Activated B cell treated with CpG ODN at 0.5 μM for 24 hours (primary cell): ENCODE results near the gene MAML3. TPM values are rescaled to one million over a fixed set of nuclear protein-coding genes. Genes with fewer than 3 reads are reported as not detected.
A peak's percentile ranks its signal among the peaks of the same experiment; 100 is the strongest.

Experiments used
- ATAC-seq: fragments of 200-7000 bp; cut with Tn5 transposase; one replicate; pipeline ENCODE4 v1.10.0; 2021; ENCODE audit warnings: low read depth, mild to moderate bottlenecking, moderate library complexity
- CTCF ChIA-PET: fragments of 350-600 bp; sonication (Branson Sonifier 250); formaldehyde crosslinking; loops from one replicate; lab custom pipeline; 2021; ENCODE audit warnings: antibody characterized with exemption; lab: Charles Lee
- POLR2A ChIA-PET: fragments of 350-600 bp; sonication (Branson Sonifier 250); formaldehyde crosslinking; loops from one replicate; lab custom pipeline; 2021; ENCODE audit warnings: antibody characterized with exemption; lab: Charles Lee
- DNase-seq: peaks from one replicate; pipeline ENCODE4 v3.0.0; 2022
- H3K27ac Mint-ChIP-seq: one replicate; pipeline ENCODE4 v1.8.0; 2020; ENCODE audit warnings: mixed read lengths
- H3K27me3 Mint-ChIP-seq: one replicate; pipeline ENCODE4 v1.8.0; 2021; ENCODE audit warnings: mixed read lengths
- H3K36me3 Mint-ChIP-seq: one replicate; pipeline ENCODE4 v1.8.0; 2021; ENCODE audit warnings: low read depth, mixed read lengths
- H3K4me1 Mint-ChIP-seq: one replicate; pipeline ENCODE4 v1.8.0; 2021; ENCODE audit warnings: mixed read lengths
- H3K4me3 Mint-ChIP-seq: one replicate; pipeline ENCODE4 v1.8.0; 2020; ENCODE audit warnings: mild to moderate bottlenecking, mixed read lengths
- H3K9me3 Mint-ChIP-seq: one replicate; pipeline ENCODE4 v1.8.0; 2020; ENCODE audit warnings: mixed read lengths
- intact Hi-C: fragments of 100-400 bp; cut with micrococcal nuclease; formaldehyde crosslinking; loops from one replicate; pipeline ENCODE4 v1.15.1; 2024
- total RNA-seq: library from RNA; stranded (reverse); gene quantifications from 2 replicates; pipeline ENCODE4 v1.2.3, GENCODE V29; 2022
- TF ChIP-seq, protein P1 (sequence below): fragments of 200-600 bp; IDR thresholded peaks from one replicate; pipeline ENCODE4 v1.8.0; 2022; ENCODE audit warnings: antibody characterized with exemption, mild to moderate bottlenecking

MAML3 gene
- total RNA-seq, 1 donor from 2014 or later: 2.6 TPM

DNA sequence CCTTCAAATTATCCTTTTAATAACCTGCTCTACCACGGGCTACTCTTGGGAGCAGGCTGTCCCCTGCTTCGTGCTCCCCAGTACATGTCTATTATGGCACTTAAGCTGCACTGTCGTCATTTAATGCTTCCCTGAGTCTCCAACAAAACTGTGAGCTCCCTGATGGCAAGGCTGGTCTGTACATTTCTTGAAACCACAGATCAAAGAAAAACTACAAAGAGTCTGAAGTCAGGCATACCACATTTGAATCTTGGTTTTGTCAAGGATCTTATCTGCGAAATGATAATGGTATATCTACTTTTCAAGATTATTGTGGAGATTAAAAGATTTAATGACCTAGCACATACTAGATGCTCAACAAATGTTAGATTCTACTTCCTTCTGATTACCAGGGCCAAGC, 45.7 kb downstream of the MAML3 start:
- DNase-seq: no peak
- Mint-ChIP-seq H3K27ac (no peak overlapping the region), H3K4me1 (peaks cover 20% of the 10 kb centered on the region), H3K27me3 (peaks cover 8% of the 10 kb centered on the region), H3K36me3 (no peaks in the 10 kb centered on the region), H3K9me3 (no peaks in the 10 kb centered on the region), H3K4me3 (no peak overlapping the region)
- intact Hi-C loops: no loop called here
- ATAC-seq: no peak
- ChIA-PET POLR2A (no interaction called here), CTCF (no interaction called here)
- TF ChIP-seq, protein P1, sequence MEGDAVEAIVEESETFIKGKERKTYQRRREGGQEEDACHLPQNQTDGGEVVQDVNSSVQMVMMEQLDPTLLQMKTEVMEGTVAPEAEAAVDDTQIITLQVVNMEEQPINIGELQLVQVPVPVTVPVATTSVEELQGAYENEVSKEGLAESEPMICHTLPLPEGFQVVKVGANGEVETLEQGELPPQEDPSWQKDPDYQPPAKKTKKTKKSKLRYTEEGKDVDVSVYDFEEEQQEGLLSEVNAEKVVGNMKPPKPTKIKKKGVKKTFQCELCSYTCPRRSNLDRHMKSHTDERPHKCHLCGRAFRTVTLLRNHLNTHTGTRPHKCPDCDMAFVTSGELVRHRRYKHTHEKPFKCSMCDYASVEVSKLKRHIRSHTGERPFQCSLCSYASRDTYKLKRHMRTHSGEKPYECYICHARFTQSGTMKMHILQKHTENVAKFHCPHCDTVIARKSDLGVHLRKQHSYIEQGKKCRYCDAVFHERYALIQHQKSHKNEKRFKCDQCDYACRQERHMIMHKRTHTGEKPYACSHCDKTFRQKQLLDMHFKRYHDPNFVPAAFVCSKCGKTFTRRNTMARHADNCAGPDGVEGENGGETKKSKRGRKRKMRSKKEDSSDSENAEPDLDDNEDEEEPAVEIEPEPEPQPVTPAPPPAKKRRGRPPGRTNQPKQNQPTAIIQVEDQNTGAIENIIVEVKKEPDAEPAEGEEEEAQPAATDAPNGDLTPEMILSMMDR: no peak

DNA sequence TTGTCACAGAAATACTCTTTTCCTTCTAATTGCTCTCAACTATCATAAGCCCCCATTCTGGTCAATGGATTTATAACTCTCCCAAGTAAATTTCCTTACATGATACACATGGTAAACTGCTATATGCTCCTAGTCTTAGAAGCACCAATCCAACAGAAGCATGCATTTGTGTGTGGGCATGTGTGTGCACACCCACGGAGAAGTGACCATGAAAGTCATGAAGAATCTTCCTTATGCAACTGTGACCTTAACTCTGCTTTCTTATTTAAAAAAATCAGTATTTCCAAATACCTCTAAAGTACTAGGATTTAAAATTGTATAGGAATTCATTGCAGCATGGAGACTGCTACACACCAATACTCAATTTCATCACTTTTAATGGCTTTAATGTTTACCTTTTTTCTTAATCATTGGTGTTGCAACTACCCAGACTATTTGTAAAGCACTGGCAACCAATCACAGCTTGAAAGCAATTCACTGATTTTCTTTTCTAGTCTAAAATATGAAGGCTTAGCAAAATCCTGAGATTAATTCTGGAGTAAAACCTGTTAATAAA, 47.6 kb downstream of the MAML3 start:
- intact Hi-C loops: no loop called here
- peaks cover 10% of the 10 kb centered on the region for H3K27me3 Mint-ChIP-seq
- POLR2A ChIA-PET: no interaction called here

DNA sequence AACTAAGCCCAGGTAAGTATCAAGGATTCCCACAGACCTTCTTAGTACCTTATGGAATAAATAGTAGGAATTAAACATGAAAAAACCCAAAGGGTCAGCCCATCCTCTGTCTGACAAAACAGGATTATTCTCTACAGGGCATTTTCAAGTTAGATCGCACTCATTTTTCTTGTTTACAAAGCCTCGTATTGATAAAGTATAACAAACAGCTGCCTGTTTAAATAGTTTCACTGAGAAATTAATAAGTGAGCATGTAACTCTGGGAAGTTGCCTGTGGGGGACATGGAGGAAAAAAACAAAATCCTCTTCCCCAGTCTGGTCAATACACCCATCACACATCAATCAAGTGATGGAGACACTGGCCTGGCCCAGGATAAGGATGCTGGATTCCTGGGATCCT, 48.5 kb downstream of the MAML3 start:
- Mint-ChIP-seq H3K36me3 (no peaks in the 10 kb centered on the region), H3K9me3 (peaks cover 2% of the 10 kb centered on the region), H3K27ac (no peak overlapping the region), H3K4me1 (peaks cover 20% of the 10 kb centered on the region), H3K27me3 (peaks cover 10% of the 10 kb centered on the region), H3K4me3 (no peak overlapping the region)
- POLR2A ChIA-PET: no interaction called here
- DNase-seq (no peak), ATAC-seq (no peak)
- TF ChIP-seq, protein P1: no peak
- intact Hi-C loops: no loop called here
- CTCF ChIA-PET: no interaction called here

More for the DNA sequence above, 47.6 kb downstream of the MAML3 start:
- CTCF ChIA-PET: no interaction called here
- no peak for ATAC-seq
- H3K4me1 Mint-ChIP-seq: peaks cover 20% of the 10 kb centered on the region
- DNase-seq: no peak
- H3K36me3 Mint-ChIP-seq: no peaks in the 10 kb centered on the region
- no peak overlapping the region for H3K4me3 Mint-ChIP-seq
- H3K27ac Mint-ChIP-seq: no peak overlapping the region
- peaks cover 2% of the 10 kb centered on the region for H3K9me3 Mint-ChIP-seq
- TF ChIP-seq, protein P1: no peak

DNA sequence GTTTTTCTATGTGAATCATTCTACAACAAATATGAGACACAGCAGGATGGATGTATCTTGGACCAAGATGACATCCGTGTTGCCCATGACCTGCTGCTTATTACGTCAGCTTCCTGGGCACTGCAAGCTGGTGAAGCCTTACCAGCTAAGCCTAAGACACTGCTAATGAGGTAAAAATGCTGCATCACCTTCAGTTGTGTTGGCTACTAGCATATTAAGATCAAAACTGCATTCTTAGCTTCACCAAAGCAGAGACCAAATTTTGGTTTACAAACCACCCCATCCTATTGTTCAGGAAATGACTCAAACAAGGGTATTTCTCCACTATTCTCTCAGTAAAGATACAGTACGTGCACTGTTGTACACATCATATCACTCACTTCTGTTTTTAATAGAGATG, 50.3 kb downstream of the MAML3 start:
- peaks cover 10% of the 10 kb centered on the region for H3K27me3 Mint-ChIP-seq
- ChIA-PET POLR2A (interaction anchor here (0.7 kb wide), 1 partner anchor 47 kb away, joined by 3 read pairs; no protein-coding TSS in a partner anchor), CTCF (no interaction called here)
- H3K36me3 Mint-ChIP-seq: no peaks in the 10 kb centered on the region
- peaks cover 2% of the 10 kb centered on the region for H3K9me3 Mint-ChIP-seq
- intact Hi-C loops: no loop called here
- no peak overlapping the region for H3K27ac Mint-ChIP-seq
- H3K4me3 Mint-ChIP-seq: no peak overlapping the region
- peaks cover 34% of the 10 kb centered on the region for H3K4me1 Mint-ChIP-seq
- DNase-seq (no peak), ATAC-seq (peak; percentile 78)
- TF ChIP-seq, protein P1: no peak

DNA sequence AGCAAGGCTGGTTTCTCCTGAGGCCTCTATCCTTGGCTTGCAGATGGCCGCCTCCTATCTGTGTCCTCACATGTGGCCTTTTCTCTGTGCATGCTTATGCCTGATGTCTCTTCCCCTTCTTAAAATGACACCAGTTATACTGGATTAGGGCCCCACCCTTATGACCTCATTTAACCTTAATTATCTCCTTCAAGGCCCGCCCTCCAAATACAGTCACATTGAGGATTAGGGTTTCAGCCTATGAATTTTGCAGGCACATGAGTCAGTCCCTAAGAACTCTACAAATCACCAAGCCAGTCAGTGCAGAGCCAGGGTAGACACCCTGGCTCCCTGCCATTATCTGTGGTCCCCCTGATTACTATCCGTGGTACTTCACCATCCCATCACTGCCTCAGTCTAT, 51.6 kb downstream of the MAML3 start:
- intact Hi-C loops: no loop called here
- Mint-ChIP-seq H3K4me3 (no peak overlapping the region), H3K27ac (no peak overlapping the region), H3K36me3 (no peaks in the 10 kb centered on the region), H3K27me3 (peaks cover 5% of the 10 kb centered on the region), H3K9me3 (peaks cover 2% of the 10 kb centered on the region), H3K4me1 (peaks cover 35% of the 10 kb centered on the region)
- CTCF ChIA-PET: no interaction called here
- TF ChIP-seq, protein P1: no peak
- no peak for ATAC-seq
- POLR2A ChIA-PET: no interaction called here
- no peak for DNase-seq
